Measurements from ENCODE around the gene AUNIP.
A peak's percentile ranks its signal among the peaks of the same experiment; 100 is the strongest.

Gene AUNIP

GRCh38 chr1:25885602-25886001, 26.3 kb upstream of the AUNIP start:
- no peak for DNase-seq

- DNase-seq = no peak
Observed at GRCh38 chr1:25881266-25881665, 22.0 kb upstream of the AUNIP start.

DNA sequence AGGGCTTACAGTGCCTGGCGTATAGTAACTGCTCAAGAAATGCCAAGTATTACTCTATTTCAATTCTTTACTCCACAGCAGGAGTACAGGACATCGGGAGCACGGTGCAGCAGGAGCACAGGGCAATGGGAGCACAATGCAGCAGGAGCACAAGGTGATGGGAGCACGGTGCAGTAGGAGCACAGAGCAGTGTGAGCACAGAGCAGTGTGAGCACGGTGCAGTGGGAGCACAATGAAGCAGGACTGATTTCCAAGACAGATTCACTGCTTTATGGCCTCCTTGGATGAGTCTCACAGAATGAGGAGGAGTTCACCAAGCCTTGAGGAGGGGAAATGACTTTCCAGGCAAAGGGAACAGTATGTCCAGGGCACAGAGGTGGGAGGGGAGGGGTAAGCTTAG, 21.3 kb upstream of the AUNIP start:
- DNase-seq = no peak

- DNase-seq = no peak
Observed at GRCh38 chr1:25879675-25880074, 20.4 kb upstream of the AUNIP start.

GRCh38 chr1:25878690-25879089, 19.4 kb upstream of the AUNIP start:
- DNase-seq = no peak

DNA sequence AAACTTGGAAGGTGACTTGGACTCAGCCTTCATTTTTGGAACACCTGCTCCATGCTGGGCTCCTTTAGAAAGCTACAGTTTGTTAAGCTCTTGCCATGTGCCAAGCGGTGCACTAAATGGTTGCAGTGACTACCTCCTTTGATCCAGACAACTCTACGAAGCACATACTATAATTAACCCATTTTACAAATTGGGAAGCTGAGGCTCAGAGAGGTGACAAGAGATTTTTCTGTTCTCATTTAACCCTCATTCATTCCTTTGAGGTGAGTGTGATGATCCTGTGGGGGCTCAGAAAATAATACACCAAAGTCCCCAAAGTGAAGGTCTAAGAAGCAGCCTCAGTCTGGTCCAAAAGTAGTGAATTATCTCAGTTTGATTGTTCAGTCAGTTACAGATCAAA, 17.9 kb upstream of the AUNIP start:
- DNase-seq = no peak

GRCh38 chr1:25876693-25877077, 17.4 kb upstream of the AUNIP start:
- no peak for DNase-seq

GRCh38 chr1:25875856-25876692, 16.8 kb upstream of the AUNIP start:
- DNase-seq = no peak

DNA sequence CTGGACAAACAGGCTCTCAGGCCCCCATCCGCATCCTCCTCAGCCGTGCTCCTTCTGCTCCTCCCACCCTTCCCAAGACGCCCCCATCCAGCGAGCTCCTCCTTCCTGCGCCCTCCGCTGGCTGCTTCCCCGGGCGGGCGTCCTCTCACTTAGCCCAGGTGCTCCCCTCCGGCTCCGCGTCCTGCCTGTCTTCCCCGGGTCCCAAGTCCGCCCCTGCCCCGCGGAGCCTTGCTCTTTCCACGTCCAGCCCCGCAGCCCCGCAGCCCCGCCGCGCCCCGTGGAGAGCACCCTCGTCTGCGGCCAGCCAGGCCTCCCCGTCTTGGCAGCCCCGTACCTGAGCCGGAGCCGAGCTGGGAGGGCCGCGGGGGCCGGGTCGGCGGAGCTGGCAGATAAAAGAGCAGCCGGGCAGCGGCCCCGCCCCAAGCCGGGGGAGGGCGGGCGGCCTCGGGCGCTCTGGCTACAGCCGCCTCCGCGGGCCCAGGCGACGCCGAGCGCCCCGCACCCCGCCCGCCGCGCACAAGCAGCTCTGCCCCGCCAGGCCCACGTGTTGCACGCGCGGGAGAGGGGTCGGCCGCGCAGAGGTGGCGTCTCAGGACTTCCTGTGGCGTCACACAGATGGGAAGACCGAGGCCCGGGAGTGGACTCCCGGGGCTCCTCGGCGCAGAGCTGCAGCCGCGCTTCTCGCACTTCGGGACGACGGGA, 16.0 kb upstream of the AUNIP start, which contains the start of gene PAQR7:
PAQR7 (minus strand) TSS at position 555 of the 702 bp plus-strand sequence. CDS start 11,869 bp downstream, outside the sequence.
- peak; percentile 62 for DNase-seq

GRCh38 chr1:25874635-25875153, 15.4 kb upstream of the AUNIP start:
- DNase-seq = no peak

- no peak for DNase-seq
Observed at GRCh38 chr1:25874209-25874608, 15.0 kb upstream of the AUNIP start.

DNA sequence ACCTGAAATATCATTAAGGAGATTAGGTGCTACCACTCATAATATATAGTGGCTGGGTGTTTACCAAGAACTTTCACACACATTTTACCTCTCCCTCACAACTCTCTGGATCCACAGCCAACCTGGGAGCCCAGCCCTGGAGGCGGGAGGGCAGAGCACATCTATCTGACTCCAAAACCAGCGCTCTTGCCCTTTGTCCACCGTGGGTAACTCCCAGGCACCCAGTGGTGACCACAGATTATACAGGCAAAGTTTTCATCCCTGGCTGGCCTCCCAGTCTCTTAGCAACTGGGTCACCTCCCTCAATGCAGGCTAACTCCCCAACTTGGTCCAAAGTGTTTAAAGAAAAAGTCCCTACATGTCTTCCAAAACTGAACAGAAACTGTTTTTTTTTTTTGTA, 13.9 kb upstream of the AUNIP start:
- DNase-seq = no peak

DNA sequence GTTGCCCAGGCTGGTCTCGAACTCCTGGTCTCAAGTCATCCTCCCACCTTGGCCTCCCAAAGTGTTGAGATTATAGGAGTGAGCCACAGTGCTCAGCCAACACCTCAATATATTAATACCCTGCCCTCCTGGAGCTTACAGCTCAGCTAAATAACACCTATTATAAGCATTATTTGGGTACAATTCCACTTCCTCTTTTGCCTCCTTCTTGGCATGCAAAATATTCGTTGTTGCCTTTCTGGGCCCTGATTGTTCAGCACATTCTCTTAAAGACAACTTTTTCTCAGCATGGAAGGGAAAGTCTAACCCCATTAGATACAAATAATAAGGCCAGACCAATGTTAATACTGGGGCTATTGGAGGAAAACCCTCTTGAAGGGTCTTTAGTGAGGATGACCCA, 13.5 kb upstream of the AUNIP start:
- no peak for DNase-seq

GRCh38 chr1:25871704-25872494, 12.6 kb upstream of the AUNIP start:
- DNase-seq = no peak

DNA sequence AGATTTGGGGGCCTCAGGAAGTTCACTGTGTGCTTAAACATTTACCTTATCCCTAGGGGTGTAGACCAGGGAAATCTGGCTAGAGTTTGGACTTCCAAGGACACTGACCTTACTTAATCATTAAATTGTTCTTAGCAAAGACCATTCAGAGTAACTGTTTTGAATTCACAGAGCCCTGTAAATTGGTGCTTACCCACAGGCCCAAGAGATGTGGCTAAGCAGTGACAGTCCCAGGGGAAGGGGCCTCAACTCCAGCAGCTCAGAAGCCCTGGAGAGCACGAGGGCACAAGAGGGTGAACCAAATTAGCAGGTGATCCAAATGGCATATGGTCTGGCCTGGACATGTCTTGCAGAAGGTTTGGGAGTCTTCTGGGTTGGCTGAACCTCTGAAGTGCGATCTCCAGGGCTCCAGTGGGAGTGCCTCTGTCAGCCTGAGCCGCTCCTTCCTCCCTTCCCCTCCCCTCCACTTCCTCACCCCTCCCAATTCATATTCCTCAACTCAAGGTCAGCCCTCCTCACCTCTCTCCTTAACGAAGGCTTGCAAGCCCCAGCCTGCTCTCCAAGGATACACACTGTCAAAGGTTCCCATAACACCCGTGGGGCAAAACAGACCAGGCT, 11.9 kb upstream of the AUNIP start:
- DNase-seq = no peak

- DNase-seq = no peak
Observed at GRCh38 chr1:25870614-25871013, 11.4 kb upstream of the AUNIP start.

GRCh38 chr1:25869909-25870606, 10.8 kb upstream of the AUNIP start:
- DNase-seq = no peak

- no peak for DNase-seq
Observed at GRCh38 chr1:25867210-25867991, 8.1 kb upstream of the AUNIP start.

DNA sequence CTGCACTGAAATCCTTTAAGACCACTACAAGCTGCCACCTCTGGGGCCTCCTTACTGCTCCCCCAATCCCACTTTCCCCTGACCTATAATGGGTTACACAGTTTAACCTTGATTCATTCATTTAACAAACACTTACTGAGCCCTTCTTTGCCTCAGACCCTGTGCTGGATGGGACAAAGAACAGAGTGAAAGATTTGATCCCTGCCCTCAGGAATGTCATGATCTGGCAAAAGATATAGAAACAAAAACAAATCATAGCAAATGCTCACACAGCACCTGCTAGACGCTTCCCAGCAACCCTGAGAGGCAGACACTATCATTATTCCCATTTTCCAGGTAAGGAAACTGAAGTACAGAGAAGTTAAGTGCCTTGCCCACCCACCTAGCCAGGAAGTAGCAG, 7.0 kb upstream of the AUNIP start:
- no peak for DNase-seq

- DNase-seq = no peak
Observed at GRCh38 chr1:25864434-25864833, 5.2 kb upstream of the AUNIP start.
